Measurements from ENCODE around the gene KRT33A. TPM values are rescaled to one million over a fixed set of nuclear protein-coding genes. Genes with fewer than 3 reads are reported as not detected.
"Not testable (repeated sequence)": the region's sequence is repeated elsewhere in the genome, so short reads cannot be mapped to it uniquely, and the experiment has no call there.

Gene KRT33A
- not detected in 2 replicates for total RNA-seq (2014; rRNA removed; shearing (Covaris generic))

- DNase-seq (ENCODE audit: low spot score); in situ Hi-C loops (cut with HindIII; ENCODE audit: low sequenced_read_pairs): not testable (repeated sequence)
These were observed at the start of gene KRT33A for GRCh38 chr17:41350381-41350878. Gene KRT33A (minus strand): TSS chr17:41350828. CDS start chr17:41350767, 61 bp downstream.

GRCh38 chr17:41396996-41397660 lies 46.5 kb upstream of the KRT33A start, which contains the start of gene KRT31:
Gene KRT31 (minus strand): TSS chr17:41397608. CDS start chr17:41397539, 69 bp downstream.
- in situ Hi-C loops (cut with HindIII; ENCODE audit: low sequenced_read_pairs) = no loop called here

GRCh38 chr17:41396340-41396739 lies 45.7 kb upstream of the KRT33A start:
- peak; percentile 64 for DNase-seq (ENCODE audit: low spot score)
- in situ Hi-C loops (cut with HindIII; ENCODE audit: low sequenced_read_pairs) = no loop called here

More at GRCh38 chr17:41396996-41397660, 46.5 kb upstream of the KRT33A start, which contains the start of gene KRT31:
- peak; percentile 88 for DNase-seq (ENCODE audit: low spot score)

GRCh38 chr17:41395611-41396010 lies 45.0 kb upstream of the KRT33A start:
- DNase-seq (ENCODE audit: low spot score) = no peak
- in situ Hi-C loops (cut with HindIII; ENCODE audit: low sequenced_read_pairs) = no loop called here

- DNase-seq (ENCODE audit: low spot score); in situ Hi-C loops (cut with HindIII; ENCODE audit: low sequenced_read_pairs): not testable (repeated sequence)
These were observed 44.4 kb upstream of the KRT33A start for GRCh38 chr17:41395044-41395443.

GRCh38 chr17:41394254-41394996 lies 43.8 kb upstream of the KRT33A start:
- peak; percentile 49 for DNase-seq (ENCODE audit: low spot score)
- in situ Hi-C loops (cut with HindIII; ENCODE audit: low sequenced_read_pairs) = no loop called here

GRCh38 chr17:41393826-41394225 lies 43.2 kb upstream of the KRT33A start:
- peak; percentile 4 for DNase-seq (ENCODE audit: low spot score)
- in situ Hi-C loops (cut with HindIII; ENCODE audit: low sequenced_read_pairs) = no loop called here

GRCh38 chr17:41393294-41393693 lies 42.7 kb upstream of the KRT33A start:
- peak; percentile 49 for DNase-seq (ENCODE audit: low spot score)
- in situ Hi-C loops (cut with HindIII; ENCODE audit: low sequenced_read_pairs) = no loop called here

GRCh38 chr17:41392278-41392677 lies 41.6 kb upstream of the KRT33A start:
- in situ Hi-C loops (cut with HindIII; ENCODE audit: low sequenced_read_pairs) = no loop called here
- no peak for DNase-seq (ENCODE audit: low spot score)

- DNase-seq (ENCODE audit: low spot score) = no peak
- in situ Hi-C loops (cut with HindIII; ENCODE audit: low sequenced_read_pairs) = no loop called here
These were observed 40.9 kb upstream of the KRT33A start for GRCh38 chr17:41391535-41391934.

- no peak for DNase-seq (ENCODE audit: low spot score)
- in situ Hi-C loops (cut with HindIII; ENCODE audit: low sequenced_read_pairs) = no loop called here
These were observed 39.8 kb upstream of the KRT33A start for GRCh38 chr17:41390411-41390938.

- in situ Hi-C loops (cut with HindIII; ENCODE audit: low sequenced_read_pairs) = no loop called here
- no peak for DNase-seq (ENCODE audit: low spot score)
These were observed 37.0 kb upstream of the KRT33A start for GRCh38 chr17:41387670-41388069.

- in situ Hi-C loops (cut with HindIII; ENCODE audit: low sequenced_read_pairs) = no loop called here
- DNase-seq (ENCODE audit: low spot score) = no peak
These were observed 35.6 kb upstream of the KRT33A start for GRCh38 chr17:41386227-41386626.

GRCh38 chr17:41383690-41384089 lies 33.1 kb upstream of the KRT33A start:
- no peak for DNase-seq (ENCODE audit: low spot score)
- in situ Hi-C loops (cut with HindIII; ENCODE audit: low sequenced_read_pairs) = no loop called here

GRCh38 chr17:41382394-41382793 lies 31.8 kb upstream of the KRT33A start:
- in situ Hi-C loops (cut with HindIII; ENCODE audit: low sequenced_read_pairs) = no loop called here
- DNase-seq (ENCODE audit: low spot score) = no peak

GRCh38 chr17:41381943-41382342 lies 31.3 kb upstream of the KRT33A start, which contains the start of gene KRT34:
Gene KRT34 (minus strand): TSS chr17:41382306. CDS start chr17:41382246, 60 bp downstream.
- DNase-seq (ENCODE audit: low spot score); in situ Hi-C loops (cut with HindIII; ENCODE audit: low sequenced_read_pairs): not testable (repeated sequence)

- DNase-seq (ENCODE audit: low spot score); in situ Hi-C loops (cut with HindIII; ENCODE audit: low sequenced_read_pairs): not testable (repeated sequence)
These were observed 29.5 kb upstream of the KRT33A start for GRCh38 chr17:41380091-41380490.

- DNase-seq (ENCODE audit: low spot score) = no peak
- in situ Hi-C loops (cut with HindIII; ENCODE audit: low sequenced_read_pairs) = no loop called here
These were observed 26.9 kb upstream of the KRT33A start for GRCh38 chr17:41377546-41377945.

- in situ Hi-C loops (cut with HindIII; ENCODE audit: low sequenced_read_pairs) = no loop called here
- DNase-seq (ENCODE audit: low spot score) = no peak
These were observed 19.1 kb upstream of the KRT33A start, which contains the start of gene KRT33B for GRCh38 chr17:41369713-41370112. Gene KRT33B (minus strand): TSS chr17:41369813. CDS start chr17:41369750, 63 bp downstream.

GRCh38 chr17:41369023-41369422 lies 18.4 kb upstream of the KRT33A start:
- DNase-seq (ENCODE audit: low spot score) = no peak
- in situ Hi-C loops (cut with HindIII; ENCODE audit: low sequenced_read_pairs) = no loop called here
